ENCODE results near the gene LRRC73.
A peak's percentile ranks its signal among the peaks of the same experiment; 100 is the strongest.
"Not testable (repeated sequence)": the region's sequence is repeated elsewhere in the genome, so short reads cannot be mapped to it uniquely, and the experiment has no call there.

Gene LRRC73

GRCh38 chr6:43510827-43511163 lies 649 bp upstream of the LRRC73 start:
- DNase-seq = no peak

GRCh38 chr6:43509142-43509983 lies 783 bp downstream of the LRRC73 start:
- no peak for DNase-seq

GRCh38 chr6:43508481-43509141 lies 1.5 kb downstream of the LRRC73 start:
- no peak for DNase-seq

- peak in 12 of 14 donors; percentile 17 to 77 (median 62) for DNase-seq
These were observed 3.3 kb downstream of the LRRC73 start for GRCh38 chr6:43506667-43507471.

- DNase-seq = no peak
These were observed 4.0 kb downstream of the LRRC73 start for GRCh38 chr6:43506171-43506570.

- DNase-seq = no peak
These were observed 4.4 kb downstream of the LRRC73 start for GRCh38 chr6:43505718-43506117.

GRCh38 chr6:43504756-43505593 lies 5.2 kb downstream of the LRRC73 start:
- no peak for DNase-seq

- no peak for DNase-seq
These were observed 6.7 kb downstream of the LRRC73 start for GRCh38 chr6:43503443-43503842.

GRCh38 chr6:43502666-43503065 lies 7.5 kb downstream of the LRRC73 start:
- DNase-seq = peak in 2 of 14 donors; percentile 11 to 21

GRCh38 chr6:43500921-43501320 lies 9.2 kb downstream of the LRRC73 start:
- DNase-seq = no peak

- DNase-seq = no peak
These were observed 10.9 kb downstream of the LRRC73 start for GRCh38 chr6:43499028-43499815.

GRCh38 chr6:43498291-43498690 lies 11.9 kb downstream of the LRRC73 start:
- DNase-seq = not testable (repeated sequence)

GRCh38 chr6:43497689-43498088 lies 12.5 kb downstream of the LRRC73 start:
- no peak for DNase-seq

- no peak for DNase-seq
These were observed 13.1 kb downstream of the LRRC73 start for GRCh38 chr6:43497129-43497396.

- peak in 6 of 14 donors; percentile 10 to 28 (median 20) for DNase-seq
These were observed 13.6 kb downstream of the LRRC73 start for GRCh38 chr6:43496370-43497128.

- DNase-seq = no peak
These were observed 14.7 kb downstream of the LRRC73 start for GRCh38 chr6:43495409-43495941.

- no peak for DNase-seq
These were observed 15.4 kb downstream of the LRRC73 start for GRCh38 chr6:43494766-43495165.

GRCh38 chr6:43494321-43494720 lies 15.8 kb downstream of the LRRC73 start:
- DNase-seq = no peak

- peak in 1 of 14 donors; percentile 19 for DNase-seq
These were observed 16.3 kb downstream of the LRRC73 start for GRCh38 chr6:43493833-43494232.

- no peak for DNase-seq
These were observed 16.9 kb downstream of the LRRC73 start for GRCh38 chr6:43493230-43493629.

- DNase-seq = peak in 1 of 14 donors; percentile 63
These were observed 17.5 kb downstream of the LRRC73 start for GRCh38 chr6:43492673-43493072.
